Liver (tissue), 9 donors: ENCODE results near the gene NMS. TPM values are rescaled to one million over a fixed set of nuclear protein-coding genes. Genes with fewer than 3 reads are reported as not detected.

ENCODE experiments used
- DNase-seq: peaks from one replicate; pipeline ENCODE4 v3.0.0-alpha.2; 2017; ENCODE audit warnings: low spot score
- H3K27ac ChIP-seq, 2 donors: one replicate each; pipeline ENCODE4 v1.7.0; 2013; ENCODE audit warnings: inconsistent platforms in 2 of 2, low read length in 2 of 2, control low read depth in 1 of 2, low read depth in 1 of 2, mild to moderate bottlenecking in 1 of 2
- H3K27me3 ChIP-seq, 4 donors: one replicate each; pipeline versions ENCODE4 v1.6.1 to v1.7.0; 2013; ENCODE audit warnings: low read length in 3 of 4, inconsistent platforms in 1 of 4, mild to moderate bottlenecking in 1 of 4, moderate library complexity in 1 of 4; ENCODE audit not compliant: control insufficient read depth in 4 of 4, insufficient read depth in 4 of 4
- H3K36me3 ChIP-seq, 4 donors: one replicate each; pipeline versions ENCODE4 v1.6.1 to v1.7.0; 2013; ENCODE audit warnings: low read length in 3 of 4, mild to moderate bottlenecking in 3 of 4, low read depth in 1 of 4, moderate library complexity in 1 of 4; ENCODE audit not compliant: control insufficient read depth in 4 of 4, insufficient read depth in 3 of 4
- H3K4me1 ChIP-seq, 4 donors: one replicate each; pipeline versions ENCODE4 v1.6.1 to v1.7.0; 2013; ENCODE audit warnings: low read length in 3 of 4, mild to moderate bottlenecking in 3 of 4, moderate library complexity in 1 of 4; ENCODE audit not compliant: control insufficient read depth in 4 of 4, insufficient read depth in 4 of 4
- H3K4me3 ChIP-seq, 3 donors: one replicate each; pipeline versions ENCODE4 v1.6.1 to v1.7.0; 2013; ENCODE audit warnings: low read length in 3 of 3, control low read depth in 1 of 3, low read depth in 1 of 3, mild to moderate bottlenecking in 1 of 3
- H3K9ac ChIP-seq, 2 donors: one replicate each; pipeline ENCODE4 v1.7.0; 2013; ENCODE audit warnings: low read length in 2 of 2, mild to moderate bottlenecking in 2 of 2, moderate library complexity in 2 of 2, control low read depth in 1 of 2, low read depth in 1 of 2
- H3K9me3 ChIP-seq, 4 donors: one replicate each; pipeline versions ENCODE4 v1.6.1 to v1.7.0; 2013; ENCODE audit warnings: low read length in 3 of 4; ENCODE audit not compliant: control insufficient read depth in 4 of 4
- CTCF ChIP-seq: fragments of 150-350 bp; IDR thresholded peaks from 2 replicates; pipeline ENCODE4 v1.5.1; 2017; ENCODE audit warnings: improper control_type of control experiment, low read depth, low read length; ENCODE audit not compliant: missing input control
- EGR1 ChIP-seq, 2 donors: IDR thresholded peaks; 2 replicates each; pipeline ENCODE4 v1.6.1; 2016 to 2018; ENCODE audit warnings: antibody characterized with exemption in 2 of 2, low read depth in 2 of 2
- FOXA1 ChIP-seq: IDR thresholded peaks from 2 replicates; pipeline ENCODE4 v1.6.1; 2016; ENCODE audit warnings: antibody characterized with exemption
- FOXA2 ChIP-seq: IDR thresholded peaks from 2 replicates; pipeline ENCODE4 v1.6.1; 2016; ENCODE audit warnings: antibody characterized with exemption
- GABPA ChIP-seq, 2 donors: IDR thresholded peaks in 1 of 2; conservative IDR thresholded peaks in 1 of 2; 2 replicates each; pipeline ENCODE4 v1.6.1; 2016; ENCODE audit warnings: antibody characterized with exemption in 2 of 2, mild to moderate bottlenecking in 1 of 2, moderate library complexity in 1 of 2
- HNF4A ChIP-seq, 2 donors: conservative IDR thresholded peaks; 2 replicates each; pipeline ENCODE4 v1.6.1; 2016; ENCODE audit warnings: antibody characterized with exemption in 2 of 2, mild to moderate bottlenecking in 2 of 2
- HNF4G ChIP-seq: IDR thresholded peaks from 2 replicates; pipeline ENCODE4 v1.6.1; 2016; ENCODE audit warnings: antibody characterized with exemption
- JUND ChIP-seq, 2 donors: IDR thresholded peaks; 2 replicates each; pipeline ENCODE4 v1.6.1; 2016; ENCODE audit warnings: antibody characterized with exemption in 2 of 2
- NR2F2 ChIP-seq: IDR thresholded peaks from 2 replicates; pipeline ENCODE4 v1.6.1; 2016; ENCODE audit warnings: antibody characterized with exemption
- RAD21 ChIP-seq, 2 donors: IDR thresholded peaks; 2 replicates each; pipeline ENCODE4 v1.6.1; 2016; ENCODE audit warnings: antibody characterized with exemption in 2 of 2, mild to moderate bottlenecking in 2 of 2
- RXRA ChIP-seq, 2 donors: IDR thresholded peaks; 2 replicates each; pipeline ENCODE4 v1.6.1; 2017 to 2018; ENCODE audit warnings: antibody characterized with exemption in 2 of 2, mild to moderate bottlenecking in 1 of 2
- SP1 ChIP-seq: IDR thresholded peaks from 2 replicates; pipeline ENCODE4 v1.6.1; 2018; ENCODE audit warnings: antibody characterized with exemption, mild to moderate bottlenecking
- TAF1 ChIP-seq: conservative IDR thresholded peaks from 2 replicates; pipeline ENCODE4 v1.6.1; 2016; ENCODE audit warnings: antibody characterized with exemption, mild to moderate bottlenecking
- YY1 ChIP-seq: IDR thresholded peaks from 2 replicates; pipeline ENCODE4 v1.6.1; 2016; ENCODE audit warnings: antibody characterized with exemption, mild to moderate bottlenecking
- WGBS: extraction: QIAGEN DNeasy Blood & Tissue Kit; methylation state at CpG from one replicate; pipeline ENCODE4 v1.1.7; 2013; 5-methylcytosine and 5-hydroxymethylcytosine counted together
- polyA plus RNA-seq, 2 donors: library from polyadenylated mRNA; stranded (reverse) in 1 of 2; unstranded in 1 of 2; fragments of 200-250 nt in 1 of 2; fragments of >200 nt in 1 of 2; fragmentation: Nextera tagmentation in 1 of 2; extraction: Ambion mirVana in 1 of 2; gene quantifications; one replicate each; pipeline versions ENCODE4 v1.2.1 to v1.2.3, GENCODE V29; 2013 to 2015
- total RNA-seq, 2 donors: library from RNA; depleted of rRNA; stranded (reverse); fragments of >200 nt; gene quantifications; one replicate each; pipeline ENCODE4 v1.2.3, GENCODE V29; 2014
- TF ChIP-seq, protein P1 (sequence below): IDR thresholded peaks from 2 replicates; pipeline ENCODE4 v1.6.1; 2016; ENCODE audit warnings: antibody characterized with exemption
- TF ChIP-seq, protein P2 (sequence below): IDR thresholded peaks from 2 replicates; pipeline ENCODE4 v1.6.1; 2016; ENCODE audit warnings: antibody characterized with exemption
- TF ChIP-seq, protein P3 (sequence below): IDR thresholded peaks from 2 replicates; pipeline ENCODE4 v1.6.1; 2016; ENCODE audit warnings: antibody characterized with exemption, mild to moderate bottlenecking
- donor health status: healthy.
- donor health status: healthy.
- donor health status: healthy.
- donor health status: healthy.
- donor health status: healthy.

The NMS gene
- total and polyA plus RNA-seq, 4 donors: not detected

DNA sequence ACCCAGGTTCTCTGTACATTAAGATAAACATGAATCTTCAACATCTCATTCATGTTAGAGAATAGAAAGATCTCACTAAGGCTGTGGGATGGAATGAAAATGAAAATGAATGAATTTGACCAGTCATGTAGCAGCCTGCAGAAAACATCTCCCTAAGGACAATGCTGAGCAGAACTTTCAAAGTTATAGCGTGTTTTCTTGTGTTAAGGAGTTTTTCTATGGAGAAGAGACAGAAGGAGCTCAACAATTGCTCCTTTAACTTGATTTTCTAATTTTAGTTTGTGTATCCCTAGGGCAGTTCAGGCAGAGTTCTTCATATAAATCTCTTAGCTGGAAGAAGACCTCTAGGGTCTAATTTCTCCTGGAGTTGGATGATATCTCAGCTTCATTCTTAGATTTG, 47.3 kb downstream of the NMS start:
- no peak for DNase-seq
- no peaks in the 10 kb centered on the region for H3K4me1 ChIP-seq
- TF ChIP-seq TAF1 (no peak), JUND (IDR thresholded peaks at IDR 0.05) (no peak), EGR1 (IDR thresholded peaks at IDR 0.05; ENCODE audit: low read depth in 2 of 2) (no peak), SP1 (no peak), HNF4G (no peak), HNF4A (conservative IDR thresholded peaks at IDR 0.05) (no peak), GABPA (IDR thresholded peaks at IDR 0.05 in 1 of 2, conservative IDR thresholded peaks at IDR 0.05 in 1 of 2) (no peak), FOXA2 (no peak), RXRA (IDR thresholded peaks at IDR 0.05) (no peak), RAD21 (IDR thresholded peaks at IDR 0.05) (no peak), YY1 (no peak)
- TF ChIP-seq, protein P1, sequence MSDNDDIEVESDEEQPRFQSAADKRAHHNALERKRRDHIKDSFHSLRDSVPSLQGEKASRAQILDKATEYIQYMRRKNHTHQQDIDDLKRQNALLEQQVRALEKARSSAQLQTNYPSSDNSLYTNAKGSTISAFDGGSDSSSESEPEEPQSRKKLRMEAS: no peak
- H3K36me3 ChIP-seq: no peaks in the 10 kb centered on the region
- no peak overlapping the region for H3K4me3 ChIP-seq
- no peaks in the 10 kb centered on the region for H3K27me3 ChIP-seq
- no peak overlapping the region for H3K9ac ChIP-seq
- H3K9me3 ChIP-seq: no peaks in the 10 kb centered on the region
- WGBS: 72% methylated on average over 1 of the region's 1 CpG
- H3K27ac ChIP-seq: no peak overlapping the region

- Histone ChIP-seq H3K9ac (no peak overlapping the region), H3K4me1 (no peaks in the 10 kb centered on the region), H3K9me3 (no peaks in the 10 kb centered on the region), H3K27me3 (no peaks in the 10 kb centered on the region), H3K4me3 (no peak overlapping the region), H3K36me3 (no peaks in the 10 kb centered on the region), H3K27ac (no peak overlapping the region)
- WGBS: 55% methylated on average over 2 of the region's 2 CpGs
- no peak for DNase-seq
- TF ChIP-seq FOXA1 (no peak), RAD21 (IDR thresholded peaks at IDR 0.05) (no peak), TAF1 (no peak)
Measured at GRCh38 chr2:100518801-100519200, 48.5 kb downstream of the NMS start.

DNA sequence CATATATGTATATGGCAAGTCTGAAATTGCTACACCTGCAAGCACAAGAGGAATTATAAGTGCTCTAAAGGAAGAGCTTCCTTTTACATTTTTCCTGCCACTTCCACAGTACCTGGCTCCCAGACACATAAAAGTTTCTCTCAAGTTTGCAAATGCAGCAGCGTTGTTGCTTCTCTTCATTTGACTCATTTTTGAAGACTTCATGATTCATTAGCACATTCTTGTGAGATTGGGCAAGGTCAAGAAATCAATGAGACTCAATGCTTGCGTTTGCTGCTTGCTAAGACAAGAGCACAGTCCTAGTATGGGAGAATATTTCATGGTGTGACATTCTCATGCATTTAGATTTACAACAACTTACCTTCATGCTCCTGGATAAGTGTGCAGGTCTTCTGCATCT, 49.9 kb downstream of the NMS start:
- no peak overlapping the region for H3K4me3 ChIP-seq
- TF ChIP-seq SP1 (no peak), FOXA1 (no peak), JUND (IDR thresholded peaks at IDR 0.05) (no peak), FOXA2 (no peak), HNF4G (no peak), EGR1 (IDR thresholded peaks at IDR 0.05; ENCODE audit: low read depth in 2 of 2) (no peak), TAF1 (no peak), CTCF (no peak), GABPA (IDR thresholded peaks at IDR 0.05 in 1 of 2, conservative IDR thresholded peaks at IDR 0.05 in 1 of 2) (no peak), NR2F2 (no peak), RAD21 (IDR thresholded peaks at IDR 0.05) (no peak), HNF4A (conservative IDR thresholded peaks at IDR 0.05) (no peak), RXRA (IDR thresholded peaks at IDR 0.05) (no peak), YY1 (no peak)
- TF ChIP-seq, protein P2, sequence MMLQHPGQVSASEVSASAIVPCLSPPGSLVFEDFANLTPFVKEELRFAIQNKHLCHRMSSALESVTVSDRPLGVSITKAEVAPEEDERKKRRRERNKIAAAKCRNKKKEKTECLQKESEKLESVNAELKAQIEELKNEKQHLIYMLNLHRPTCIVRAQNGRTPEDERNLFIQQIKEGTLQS: no peak
- TF ChIP-seq, protein P1: no peak
- TF ChIP-seq, protein P3, sequence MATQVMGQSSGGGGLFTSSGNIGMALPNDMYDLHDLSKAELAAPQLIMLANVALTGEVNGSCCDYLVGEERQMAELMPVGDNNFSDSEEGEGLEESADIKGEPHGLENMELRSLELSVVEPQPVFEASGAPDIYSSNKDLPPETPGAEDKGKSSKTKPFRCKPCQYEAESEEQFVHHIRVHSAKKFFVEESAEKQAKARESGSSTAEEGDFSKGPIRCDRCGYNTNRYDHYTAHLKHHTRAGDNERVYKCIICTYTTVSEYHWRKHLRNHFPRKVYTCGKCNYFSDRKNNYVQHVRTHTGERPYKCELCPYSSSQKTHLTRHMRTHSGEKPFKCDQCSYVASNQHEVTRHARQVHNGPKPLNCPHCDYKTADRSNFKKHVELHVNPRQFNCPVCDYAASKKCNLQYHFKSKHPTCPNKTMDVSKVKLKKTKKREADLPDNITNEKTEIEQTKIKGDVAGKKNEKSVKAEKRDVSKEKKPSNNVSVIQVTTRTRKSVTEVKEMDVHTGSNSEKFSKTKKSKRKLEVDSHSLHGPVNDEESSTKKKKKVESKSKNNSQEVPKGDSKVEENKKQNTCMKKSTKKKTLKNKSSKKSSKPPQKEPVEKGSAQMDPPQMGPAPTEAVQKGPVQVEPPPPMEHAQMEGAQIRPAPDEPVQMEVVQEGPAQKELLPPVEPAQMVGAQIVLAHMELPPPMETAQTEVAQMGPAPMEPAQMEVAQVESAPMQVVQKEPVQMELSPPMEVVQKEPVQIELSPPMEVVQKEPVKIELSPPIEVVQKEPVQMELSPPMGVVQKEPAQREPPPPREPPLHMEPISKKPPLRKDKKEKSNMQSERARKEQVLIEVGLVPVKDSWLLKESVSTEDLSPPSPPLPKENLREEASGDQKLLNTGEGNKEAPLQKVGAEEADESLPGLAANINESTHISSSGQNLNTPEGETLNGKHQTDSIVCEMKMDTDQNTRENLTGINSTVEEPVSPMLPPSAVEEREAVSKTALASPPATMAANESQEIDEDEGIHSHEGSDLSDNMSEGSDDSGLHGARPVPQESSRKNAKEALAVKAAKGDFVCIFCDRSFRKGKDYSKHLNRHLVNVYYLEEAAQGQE: no peak
- no peak for DNase-seq
- no peak overlapping the region for H3K27ac ChIP-seq
- no peak overlapping the region for H3K9ac ChIP-seq
- no peaks in the 10 kb centered on the region for H3K9me3 ChIP-seq
- no peaks in the 10 kb centered on the region for H3K36me3 ChIP-seq
- H3K27me3 ChIP-seq: no peaks in the 10 kb centered on the region
- WGBS: 69% methylated on average over 2 of the region's 2 CpGs
- no peaks in the 10 kb centered on the region for H3K4me1 ChIP-seq
